ENCODE results near the gene IL2RA.

GRCh38 chr10:6097063-6097462 is 34.9 kb upstream of the IL2RA start:
- no peak for TF ChIP-seq EZH2 (IDR thresholded peaks at IDR 0.05; ENCODE audit: low read length)
- no peak for TF ChIP-seq CTCF (optimal IDR thresholded peaks at IDR 0.05 in 1 of 3, IDR thresholded peaks at IDR 0.05 in 1 of 3, conservative IDR thresholded peaks at IDR 0.05 in 1 of 3; ENCODE audit: extremely low read depth in 1 of 3, insufficient read depth in 2 of 3, low read length in 3 of 3)
